NCI-H69 (cell line): Measurements from ENCODE around the gene RNF5.
A peak's percentile ranks its signal among the peaks of the same experiment; 100 is the strongest.
"Not testable (repeated sequence)": the region's sequence is repeated elsewhere in the genome, so short reads cannot be mapped to it uniquely, and the experiment has no call there.

Experiments used
- DNase-seq: peaks from one replicate; lab custom pipeline; 2025; lab: John Stamatoyannopoulos, UW

Gene RNF5

GRCh38 chr6:32189742-32190053 lies 11.5 kb downstream of the RNF5 start:
- DNase-seq: no peak

GRCh38 chr6:32190054-32190851 lies 12.0 kb downstream of the RNF5 start, which contains the start of gene PBX2:
Gene PBX2, minus strand, starts transcription at chr6:32190202. Its CDS starts 287 bp downstream, at chr6:32189915.
- DNase-seq: peak; percentile 96

GRCh38 chr6:32190911-32191677 lies 12.9 kb downstream of the RNF5 start:
- DNase-seq: no peak

DNA sequence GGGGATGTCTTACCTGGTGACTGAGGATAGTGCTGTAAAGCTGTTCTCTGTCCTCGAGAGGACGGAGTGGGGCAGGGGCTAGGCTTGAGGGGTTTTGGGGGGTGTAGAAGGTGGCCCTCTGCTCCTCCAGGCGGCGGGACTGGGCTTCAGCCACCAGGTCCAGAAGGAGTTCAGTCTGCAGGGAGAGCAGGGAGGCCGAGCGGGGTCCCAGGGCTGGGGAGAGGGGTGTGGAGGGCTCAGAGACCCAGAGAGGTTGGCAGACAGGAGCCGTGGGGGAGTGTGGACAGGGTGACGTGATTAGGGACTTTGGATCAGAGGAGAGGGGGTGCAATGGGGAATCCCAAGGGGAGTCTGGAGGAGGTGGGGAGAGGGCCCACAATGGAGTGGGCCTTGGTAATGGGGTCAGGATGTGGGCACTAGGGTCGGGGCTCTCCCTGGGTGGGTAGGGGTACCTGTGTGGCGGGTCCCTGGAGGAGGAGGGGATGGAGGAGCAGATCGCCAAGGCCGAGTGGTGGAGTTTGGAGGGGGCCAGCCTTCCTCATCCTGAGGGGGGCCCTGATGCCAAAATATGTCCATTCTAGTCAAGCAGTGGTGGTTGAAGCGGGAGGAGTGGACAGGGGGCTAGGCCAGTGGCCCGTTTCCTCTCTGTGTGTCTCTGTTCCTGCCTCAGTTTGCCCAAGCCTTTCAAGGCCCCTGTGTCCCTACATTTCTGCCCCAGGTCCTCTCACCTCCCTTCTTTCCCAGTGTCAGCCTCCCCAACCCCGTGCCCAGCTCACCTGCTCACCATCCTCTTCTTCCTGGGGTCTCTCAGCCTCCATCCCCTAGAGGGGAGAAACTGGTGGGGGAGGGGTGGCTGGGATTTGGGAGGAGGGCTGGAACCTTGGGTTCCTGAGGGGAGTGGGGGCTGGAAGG lies 13.7 kb downstream of the RNF5 start:
- no peak for DNase-seq

DNA sequence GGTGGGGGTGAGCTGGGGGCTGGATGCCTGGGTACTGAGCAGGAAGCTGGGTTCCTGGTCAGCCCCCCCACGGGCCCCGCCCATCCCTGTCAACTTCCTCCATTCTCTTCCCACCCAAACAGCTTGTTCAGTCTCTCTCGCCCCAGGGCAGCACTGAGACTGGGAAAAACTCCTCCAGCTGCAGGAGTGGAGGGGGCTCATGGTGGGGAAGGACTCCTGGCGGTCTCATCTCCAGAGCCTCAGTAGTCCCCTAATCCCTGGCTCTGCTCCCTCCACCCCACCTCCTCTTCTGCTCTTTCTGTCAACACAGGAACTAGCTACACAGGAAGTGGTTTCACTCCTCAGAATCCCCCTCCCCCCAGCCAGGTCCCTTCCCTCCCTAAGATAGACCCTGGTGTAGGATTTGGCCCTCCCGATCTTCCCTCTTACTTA lies 14.4 kb downstream of the RNF5 start, which contains the start of gene GPSM3:
Gene GPSM3 (minus strand): TSS at position 36 of the 432 bp plus-strand sequence. CDS start 130 bp downstream, outside the sequence.
- peak; percentile 48 for DNase-seq

DNA sequence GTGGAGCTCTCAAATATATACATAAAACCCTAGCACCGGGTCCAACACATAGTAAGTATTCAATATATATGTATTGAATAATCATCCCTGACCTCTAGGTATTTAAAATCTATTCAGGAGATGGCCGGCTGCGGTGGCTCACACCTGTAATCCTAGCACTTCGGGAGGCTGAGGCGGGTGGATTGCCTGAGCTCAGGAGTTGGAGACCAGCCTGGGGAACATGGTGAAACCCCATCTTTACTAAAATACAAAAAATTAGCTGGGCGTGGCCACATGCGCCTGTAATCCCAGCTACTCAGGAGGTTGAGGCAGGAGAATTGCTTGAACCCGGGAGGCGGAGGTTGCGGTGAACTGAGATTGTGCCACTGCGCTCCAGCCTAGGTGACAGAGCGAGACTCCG lies 14.9 kb downstream of the RNF5 start:
- not testable (repeated sequence) for DNase-seq

GRCh38 chr6:32194388-32194787 lies 16.2 kb downstream of the RNF5 start:
- no peak for DNase-seq

- DNase-seq: peak; percentile 71
Measured at GRCh38 chr6:32194825-32195651, 16.8 kb downstream of the RNF5 start.

DNA sequence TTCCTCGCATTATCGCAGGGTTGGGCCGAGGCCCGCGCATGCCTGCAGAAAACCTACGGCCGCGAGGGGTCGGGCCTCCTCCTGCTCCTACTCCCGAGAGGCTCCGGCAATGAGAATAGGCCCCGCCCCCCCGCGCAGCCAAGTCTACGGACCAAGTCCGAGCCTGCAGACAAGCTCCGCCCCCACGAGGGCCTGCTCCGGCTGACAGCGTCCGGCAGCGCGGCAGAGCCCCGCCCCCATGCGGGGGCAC lies 17.4 kb downstream of the RNF5 start:
- DNase-seq: peak; percentile 100

DNA sequence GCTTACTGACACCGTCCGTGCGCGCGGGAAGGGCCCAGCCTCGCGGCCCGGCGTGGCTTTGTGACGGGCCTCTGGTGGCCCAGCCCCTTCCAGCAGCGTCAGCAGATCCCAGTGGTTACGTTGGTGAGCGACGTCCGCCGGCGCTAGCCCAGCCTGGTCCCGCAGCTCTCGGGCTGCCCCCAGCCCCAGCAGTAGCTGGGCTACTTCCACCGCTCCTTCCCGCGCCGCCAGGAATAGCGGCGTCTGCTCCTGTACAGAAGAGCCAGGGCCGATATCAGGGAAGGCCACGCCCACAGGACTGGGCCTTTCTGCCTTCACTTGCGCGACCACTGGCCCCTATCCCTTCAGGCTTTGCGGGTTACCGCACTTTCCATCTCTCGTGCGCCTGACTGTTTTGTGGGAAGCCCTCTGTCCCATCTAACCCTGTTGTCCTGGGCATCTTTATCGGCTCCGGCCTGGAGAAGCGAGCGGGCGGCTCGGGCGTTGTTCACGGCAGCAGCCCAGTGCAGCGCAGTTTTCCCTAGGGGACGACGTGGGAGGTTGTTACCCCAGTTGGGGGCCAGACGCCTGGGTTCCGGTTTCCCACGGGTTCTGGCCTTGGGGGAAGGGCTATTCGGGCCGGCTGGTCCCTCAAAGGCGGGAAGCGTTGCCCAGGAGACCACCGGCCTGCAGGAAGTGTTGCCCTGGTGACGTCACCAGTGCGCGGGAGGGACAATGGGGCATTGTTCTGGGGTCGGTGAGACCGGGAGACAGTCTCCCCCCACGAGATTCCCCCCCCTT lies 17.9 kb downstream of the RNF5 start:
- DNase-seq: peak; percentile 97

GRCh38 chr6:32196682-32197616 lies 18.7 kb downstream of the RNF5 start:
- DNase-seq: peak; percentile 43

GRCh38 chr6:32198345-32198696 lies 20.1 kb downstream of the RNF5 start:
- no peak for DNase-seq

DNA sequence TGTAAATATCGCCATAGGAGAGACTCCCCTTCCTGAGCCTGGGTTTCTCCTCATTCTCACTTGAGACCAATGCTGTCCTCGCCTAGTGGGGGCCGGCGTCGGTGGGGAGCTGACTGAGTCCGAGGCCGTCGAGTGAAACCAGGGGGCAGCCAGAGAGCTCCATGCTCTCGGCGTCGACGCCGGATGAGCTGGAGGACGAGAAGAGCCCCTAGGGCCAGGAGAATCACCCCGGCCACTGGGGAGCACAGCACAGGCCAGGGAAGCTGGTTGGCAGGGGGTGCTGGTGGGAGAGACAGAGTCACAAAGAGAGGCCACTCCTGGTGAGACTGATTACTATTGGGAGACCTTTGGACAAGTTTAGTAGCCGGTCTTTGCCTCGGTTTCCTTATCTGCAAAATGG lies 20.7 kb downstream of the RNF5 start:
- no peak for DNase-seq

GRCh38 chr6:32200711-32201475 lies 22.7 kb downstream of the RNF5 start:
- no peak for DNase-seq

DNA sequence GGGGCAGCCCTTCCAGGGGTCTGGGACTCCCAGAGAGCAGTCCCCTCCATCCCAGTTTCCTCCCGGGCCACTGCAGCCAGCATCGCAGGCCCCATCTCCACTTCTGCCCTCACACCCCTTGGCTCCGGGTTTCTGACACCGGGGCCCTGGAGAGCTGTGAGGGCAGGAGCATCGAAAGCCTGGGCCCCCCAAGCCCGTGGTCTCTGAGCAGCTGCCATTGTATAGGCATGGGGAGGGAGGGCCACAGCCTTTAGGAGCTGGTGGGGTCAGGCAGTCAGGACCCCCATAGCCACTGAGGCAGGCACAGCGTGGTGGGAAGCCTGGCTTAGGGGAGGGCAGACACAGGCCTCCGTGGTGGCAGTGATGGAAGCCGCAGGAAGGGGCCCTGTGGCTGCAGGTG lies 24.0 kb downstream of the RNF5 start:
- DNase-seq: no peak

GRCh38 chr6:32203426-32204267 lies 25.4 kb downstream of the RNF5 start:
- peak; percentile 83 for DNase-seq

DNA sequence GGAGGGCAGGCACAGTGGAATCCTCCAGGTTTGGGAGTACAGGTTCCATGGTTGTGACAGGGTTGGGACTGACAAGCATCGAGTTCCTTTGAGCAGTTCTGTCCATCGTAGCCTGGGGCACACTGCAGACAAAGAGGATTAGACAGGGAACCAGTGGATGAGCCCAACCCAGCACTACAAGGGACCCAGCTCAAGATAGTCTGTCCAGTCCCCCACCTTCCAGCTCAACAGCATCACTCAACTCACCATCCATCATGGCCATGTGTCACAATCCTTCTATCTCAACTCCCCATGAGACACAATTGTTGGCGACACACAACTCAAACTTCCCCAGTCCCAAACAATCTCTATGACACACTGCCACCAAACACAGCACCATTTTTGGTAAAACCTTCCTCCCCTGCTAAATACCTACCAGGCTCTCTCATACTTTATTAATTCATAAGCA lies 26.1 kb downstream of the RNF5 start:
- DNase-seq: no peak

GRCh38 chr6:32208996-32209395 lies 30.8 kb downstream of the RNF5 start:
- no peak for DNase-seq
